A549 (cell line): ENCODE data around the gene BLACAT1. TPM values are rescaled to one million over a fixed set of nuclear protein-coding genes. Genes with fewer than 3 reads are reported as not detected.

Source experiments
- ATAC-seq, 2 experiments: fragments of 200-7000 bp in 1 of 2; fragments of >200 bp in 1 of 2; cut with Nextera tagmentation in 1 of 2; cut with Tn5 transposase in 1 of 2; 3 replicates each; pipeline versions ENCODE4 v1.8.0 to v1.9.1; 2018 to 2020; ENCODE audit warnings: mild to moderate bottlenecking in 1 of 2, moderate library complexity in 1 of 2
- CTCF ChIA-PET: fragments of 300-600 bp; sonication (Branson Sonifier 250); formaldehyde crosslinking; extraction: SDS; loops from one replicate; lab custom pipeline; 2021; ENCODE audit warnings: antibody characterized with exemption, inconsistent platforms; lab: Yijun Ruan, JAX
- POLR2A ChIA-PET: fragments of 350-600 bp; formaldehyde crosslinking; extraction: SDS; loops from one replicate; lab custom pipeline; 2021; ENCODE audit warnings: antibody characterized with exemption, inconsistent platforms; lab: Yijun Ruan, JAX
- DNase-seq, 2 experiments: peaks; one replicate each; pipeline versions ENCODE4 v3.0.0 to v3.0.0-alpha.2; 2011 to 2016; ENCODE audit warnings: low read depth in 1 of 2, low spot score in 1 of 2
- FAIRE-seq: peaks from 2 replicates; lab custom pipeline; 2011; peaks lifted over from hg19 to GRCh38; lab: Jason Lieb, UNC
- H3K27ac ChIP-seq, 2 experiments: fragments of >200 bp; sonication (Bioruptor Twin); formaldehyde crosslinking; 3 replicates each; pipeline ENCODE4 v1.5.1; 2016 to 2017
- H3K4me1 ChIP-seq: fragments of >200 bp; sonication (Bioruptor Twin); formaldehyde crosslinking; 3 replicates; pipeline ENCODE4 v1.6.1; 2016
- H3K4me2 ChIP-seq: fragments of >200 bp; sonication (Bioruptor Twin); formaldehyde crosslinking; 3 replicates; pipeline ENCODE4 v1.6.1; 2016
- H3K4me3 ChIP-seq: fragments of >200 bp; sonication (Bioruptor Twin); formaldehyde crosslinking; 3 replicates; pipeline ENCODE4 v1.5.1; 2016
- H3K9me3 ChIP-seq: fragments of >200 bp; sonication (Bioruptor Twin); formaldehyde crosslinking; 3 replicates; pipeline ENCODE4 v1.6.1; 2016
- CBX2 ChIP-seq: fragments of 200-600 bp; sonication (generic); IDR thresholded peaks from 2 replicates; pipeline ENCODE4 v1.6.1; 2016; ENCODE audit warnings: low read depth, mild to moderate bottlenecking, borderline replicate concordance
- CEBPB ChIP-seq, 2 experiments: fragments of >200 bp in 1 of 2; sonication (Bioruptor Twin) in 1 of 2; formaldehyde crosslinking in 1 of 2; IDR thresholded peaks; 2 replicates each; pipeline ENCODE4 v1.6.1; 2012 to 2016
- EP300 ChIP-seq, 2 experiments: fragments of >200 bp; sonication (Bioruptor Twin); formaldehyde crosslinking; IDR thresholded peaks; 2 replicates in 1 of 2; 3 replicates in 1 of 2; pipeline ENCODE4 v1.6.1; 2016 to 2017
- FOSB ChIP-seq: fragments of 250-450 bp; sonication (Bioruptor Pico); IDR thresholded peaks from 2 replicates; pipeline ENCODE4 v1.5.0; 2020; ENCODE audit warnings: mild to moderate bottlenecking, moderate library complexity
- GATA3 ChIP-seq: IDR thresholded peaks from 2 replicates; pipeline ENCODE4 v1.6.1; 2012; ENCODE audit warnings: borderline replicate concordance
- HOXB13 ChIP-seq: fragments of 250-450 bp; sonication (Bioruptor Pico); IDR thresholded peaks from 2 replicates; pipeline ENCODE4 v1.5.0; 2020; ENCODE audit warnings: low read depth, mild to moderate bottlenecking, moderate library complexity
- HOXB5 ChIP-seq: fragments of 250-450 bp; sonication (Bioruptor Pico); IDR thresholded peaks from 2 replicates; pipeline ENCODE4 v1.5.0; 2020; ENCODE audit warnings: mild to moderate bottlenecking, moderate library complexity
- MAFK ChIP-seq: fragments of 450-650 bp; IDR thresholded peaks from 2 replicates; pipeline ENCODE4 v1.6.1; 2014; ENCODE audit not compliant: partially characterized antibody
- NFE2L2 ChIP-seq: fragments of 150-350 bp; conservative IDR thresholded peaks from 2 replicates; pipeline ENCODE4 v1.6.1; 2014; ENCODE audit warnings: low read length
- POLR2A ChIP-seq: IDR thresholded peaks from 2 replicates; pipeline ENCODE4 v1.6.1; 2012; ENCODE audit warnings: mild to moderate bottlenecking, low read length
- RARB ChIP-seq: fragments of 250-450 bp; sonication (Bioruptor Pico); IDR thresholded peaks from 2 replicates; pipeline ENCODE4 v1.8.0; 2021; ENCODE audit warnings: mild to moderate bottlenecking, moderate library complexity
- RFX5 ChIP-seq: fragments of 450-650 bp; IDR thresholded peaks from 2 replicates; pipeline ENCODE4 v1.7.1; 2014; ENCODE audit warnings: antibody characterized with exemption, mild to moderate bottlenecking, moderate library complexity
- RNF2 ChIP-seq: fragments of 200-600 bp; sonication (generic); IDR thresholded peaks from 2 replicates; pipeline ENCODE4 v1.6.1; 2016; ENCODE audit warnings: low read depth, mild to moderate bottlenecking, antibody characterized with exemption, moderate library complexity, borderline replicate concordance
- SREBF2 ChIP-seq: fragments of 450-650 bp; IDR thresholded peaks from 2 replicates; pipeline ENCODE4 v1.6.1; 2014; ENCODE audit warnings: mild to moderate bottlenecking, moderate library complexity
- ZC3H11A ChIP-seq: fragments of 450-650 bp; IDR thresholded peaks from 2 replicates; pipeline ENCODE4 v1.6.1; 2014; ENCODE audit warnings: antibody characterized with exemption, mild to moderate bottlenecking
- ZNF302 ChIP-seq: fragments of 250-450 bp; sonication (Bioruptor Pico); IDR thresholded peaks from 2 replicates; pipeline ENCODE4 v1.9.0; 2021; ENCODE audit warnings: inconsistent platforms, mild to moderate bottlenecking, moderate library complexity
- WGBS: methylation state at CpG from one replicate; pipeline ENCODE4 v1.1.6; 2017; ENCODE audit errors: missing lambda C conversion rate; 5-methylcytosine and 5-hydroxymethylcytosine counted together
- polyA plus RNA-seq, 4 experiments: library from polyadenylated mRNA; depleted of rRNA in 3 of 4; stranded (reverse); fragments of >200 nt; fragmentation: RNase III in 1 of 4; extraction: RNeasy Plus Mini Kit Qiagen cat#74134 plus additional on column Dnase treatment in 1 of 4; gene quantifications; 2 replicates in 3 of 4; 3 replicates in 1 of 4; pipeline ENCODE4 v1.2.3, GENCODE V29; 2011 to 2017
- TF ChIP-seq, protein P1 (sequence below): fragments of 150-350 bp; IDR thresholded peaks from 2 replicates; pipeline ENCODE4 v1.6.1; 2014; ENCODE audit warnings: low read depth, mild to moderate bottlenecking, low read length
- TF ChIP-seq, protein P2 (sequence below): fragments of >200 bp; sonication (Bioruptor Twin); formaldehyde crosslinking; IDR thresholded peaks from 3 replicates; pipeline ENCODE4 v1.6.1; 2016
- TF ChIP-seq, protein P3 (sequence below): IDR thresholded peaks from 2 replicates; pipeline ENCODE4 v1.6.1; 2012

Gene BLACAT1
- polyA plus RNA-seq, 2 of the 4 experiments (the other 2 are of a cell fraction), result 0.09 TPM; not detected in 1

DNA sequence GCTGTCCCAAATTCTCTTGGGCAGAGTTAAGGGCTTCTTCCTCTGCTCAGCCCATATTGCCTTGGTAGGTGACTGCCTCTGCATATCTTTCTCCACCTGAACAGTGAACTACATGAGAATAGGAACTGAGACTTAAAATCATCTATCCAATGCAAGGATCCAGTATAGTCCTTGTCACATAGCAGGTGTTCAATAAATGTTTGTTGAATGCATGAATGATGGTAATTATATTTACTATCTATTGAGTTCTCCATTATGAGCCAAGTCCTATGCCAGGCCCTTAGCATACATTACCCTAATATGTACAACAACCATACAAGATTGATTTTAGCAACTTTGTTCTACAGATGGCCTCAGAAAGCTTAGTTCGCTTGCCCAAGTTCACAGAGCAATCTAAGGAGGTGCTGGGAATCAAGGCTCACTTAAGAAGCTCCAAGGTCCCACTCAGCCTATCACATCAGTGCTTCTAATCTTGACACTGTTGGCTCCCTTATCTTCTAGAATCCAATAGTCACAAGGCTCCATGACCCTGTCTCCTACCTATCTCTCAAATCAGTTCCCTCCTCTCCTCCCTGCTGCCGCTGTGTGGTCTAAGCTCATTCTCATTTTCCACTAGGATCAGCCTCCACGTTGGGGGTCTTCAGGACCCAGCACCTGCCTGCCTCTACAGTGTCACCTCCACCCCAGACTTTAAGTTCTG, 46.4 kb upstream of the BLACAT1 start:
- Histone ChIP-seq H3K27ac (no peak overlapping the region), H3K4me3 (no peak overlapping the region), H3K9me3 (no peaks in the 10 kb centered on the region), H3K4me2 (no peak overlapping the region), H3K4me1 (peaks cover 6% of the 10 kb centered on the region; the same call in 1 of the 3 replicates)
- ATAC-seq, result no peak
- WGBS, result 59% methylated on average over 3 of the region's 3 CpGs
- TF ChIP-seq, protein P1, sequence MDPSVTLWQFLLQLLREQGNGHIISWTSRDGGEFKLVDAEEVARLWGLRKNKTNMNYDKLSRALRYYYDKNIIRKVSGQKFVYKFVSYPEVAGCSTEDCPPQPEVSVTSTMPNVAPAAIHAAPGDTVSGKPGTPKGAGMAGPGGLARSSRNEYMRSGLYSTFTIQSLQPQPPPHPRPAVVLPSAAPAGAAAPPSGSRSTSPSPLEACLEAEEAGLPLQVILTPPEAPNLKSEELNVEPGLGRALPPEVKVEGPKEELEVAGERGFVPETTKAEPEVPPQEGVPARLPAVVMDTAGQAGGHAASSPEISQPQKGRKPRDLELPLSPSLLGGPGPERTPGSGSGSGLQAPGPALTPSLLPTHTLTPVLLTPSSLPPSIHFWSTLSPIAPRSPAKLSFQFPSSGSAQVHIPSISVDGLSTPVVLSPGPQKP, result no peak
- no peak for TF ChIP-seq EP300 (IDR thresholded peaks at IDR 0.05)
- TF ChIP-seq HOXB13 (CRISPR knock-in tag), result no peak
- TF ChIP-seq FOSB (CRISPR knock-in tag), result no peak
- TF ChIP-seq, protein P2, sequence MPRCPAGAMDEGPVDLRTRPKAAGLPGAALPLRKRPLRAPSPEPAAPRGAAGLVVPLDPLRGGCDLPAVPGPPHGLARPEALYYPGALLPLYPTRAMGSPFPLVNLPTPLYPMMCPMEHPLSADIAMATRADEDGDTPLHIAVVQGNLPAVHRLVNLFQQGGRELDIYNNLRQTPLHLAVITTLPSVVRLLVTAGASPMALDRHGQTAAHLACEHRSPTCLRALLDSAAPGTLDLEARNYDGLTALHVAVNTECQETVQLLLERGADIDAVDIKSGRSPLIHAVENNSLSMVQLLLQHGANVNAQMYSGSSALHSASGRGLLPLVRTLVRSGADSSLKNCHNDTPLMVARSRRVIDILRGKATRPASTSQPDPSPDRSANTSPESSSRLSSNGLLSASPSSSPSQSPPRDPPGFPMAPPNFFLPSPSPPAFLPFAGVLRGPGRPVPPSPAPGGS, result no peak
- TF ChIP-seq RNF2, result no peak
- TF ChIP-seq RFX5, result no peak
- TF ChIP-seq SREBF2, result no peak
- TF ChIP-seq GATA3, result no peak
- TF ChIP-seq HOXB5 (CRISPR knock-in tag), result no peak
- no peak for TF ChIP-seq POLR2A
- no peak for TF ChIP-seq MAFK
- no peak for TF ChIP-seq NFE2L2
- no peak for TF ChIP-seq RARB
- TF ChIP-seq, protein P3, sequence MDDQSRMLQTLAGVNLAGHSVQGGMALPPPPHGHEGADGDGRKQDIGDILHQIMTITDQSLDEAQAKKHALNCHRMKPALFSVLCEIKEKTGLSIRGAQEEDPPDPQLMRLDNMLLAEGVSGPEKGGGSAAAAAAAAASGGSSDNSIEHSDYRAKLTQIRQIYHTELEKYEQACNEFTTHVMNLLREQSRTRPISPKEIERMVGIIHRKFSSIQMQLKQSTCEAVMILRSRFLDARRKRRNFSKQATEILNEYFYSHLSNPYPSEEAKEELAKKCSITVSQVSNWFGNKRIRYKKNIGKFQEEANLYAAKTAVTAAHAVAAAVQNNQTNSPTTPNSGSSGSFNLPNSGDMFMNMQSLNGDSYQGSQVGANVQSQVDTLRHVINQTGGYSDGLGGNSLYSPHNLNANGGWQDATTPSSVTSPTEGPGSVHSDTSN, result no peak
- FAIRE-seq, result no peak
- POLR2A ChIA-PET, result no interaction called here
- CTCF ChIA-PET, result interaction anchor here (0.5 to 26.5 kb wide), 10 partner anchors 11 to 229 kb away, joined by 3 to 560 read pairs (median 4); no protein-coding TSS in a partner anchor
- DNase-seq, result no peak

DNA sequence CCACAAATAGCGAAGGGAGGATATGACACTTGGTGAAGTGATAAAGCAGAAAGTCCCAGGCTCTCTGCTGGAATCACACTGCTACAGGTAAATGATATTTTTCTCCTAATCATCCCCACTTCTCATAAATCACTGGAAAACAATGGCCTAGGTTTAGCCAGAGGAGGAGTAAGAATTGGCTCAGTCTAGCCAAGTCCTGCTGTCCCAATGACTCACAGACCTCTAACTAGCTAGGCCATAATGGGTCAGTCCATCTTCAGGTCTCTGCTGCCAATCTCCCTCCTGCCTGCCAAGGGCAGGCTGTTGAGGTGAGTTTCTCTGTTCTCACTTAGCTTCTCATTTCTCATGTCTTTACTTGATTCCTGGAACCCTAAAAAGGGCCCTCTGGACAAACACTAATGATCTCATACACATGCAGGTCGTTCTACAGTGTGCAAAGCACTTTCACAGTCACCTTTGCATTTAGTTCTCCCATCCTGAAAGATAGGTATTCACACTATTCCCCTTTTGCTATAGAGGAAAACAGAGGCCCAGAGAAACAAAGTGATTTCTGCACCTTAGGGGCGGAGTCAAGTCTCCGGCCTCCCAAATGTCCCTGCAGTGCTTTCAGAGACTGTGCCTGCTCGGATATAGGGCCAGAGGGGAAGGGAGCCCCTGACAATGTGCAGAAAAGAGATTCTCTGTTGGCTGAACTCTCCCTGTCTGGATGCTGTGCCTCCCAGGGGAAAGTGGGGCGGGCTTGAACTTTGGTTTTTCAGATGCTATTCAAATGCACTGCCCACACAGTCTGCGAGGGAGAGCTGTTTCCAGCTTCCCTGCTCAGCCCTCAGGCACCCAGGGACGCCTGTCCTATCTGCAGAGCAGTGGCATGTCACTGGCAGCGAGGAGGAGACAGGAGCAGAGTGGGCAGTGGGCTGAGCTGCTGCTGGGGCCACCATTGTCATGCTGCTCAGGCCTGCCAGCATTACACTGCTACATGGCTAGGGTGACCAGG, 44.7 kb upstream of the BLACAT1 start:
- no peak for DNase-seq

DNA sequence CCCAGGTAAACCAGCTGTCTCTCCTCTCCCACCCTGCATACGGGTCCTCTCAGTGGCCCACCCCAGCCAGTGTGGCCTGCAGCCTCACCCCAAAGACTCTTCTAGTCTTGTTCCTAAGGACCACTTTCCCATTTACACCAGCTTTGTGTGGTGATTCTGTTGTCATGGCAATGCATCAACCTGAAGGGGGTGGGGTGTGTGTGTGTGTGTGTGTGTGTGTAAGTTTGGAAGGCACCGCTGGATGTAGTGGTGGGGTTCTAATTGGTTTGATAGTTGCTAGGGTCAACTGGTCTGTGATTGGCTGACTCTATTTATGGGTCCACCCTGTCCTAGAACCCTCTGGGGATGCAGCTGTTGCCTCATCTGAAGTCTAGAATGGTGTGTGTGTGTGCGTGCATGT, 43.9 kb upstream of the BLACAT1 start:
- Histone ChIP-seq H3K4me3 (no peak overlapping the region), H3K9me3 (no peaks in the 10 kb centered on the region), H3K27ac (no peak overlapping the region), H3K4me1 (no peaks in the 10 kb centered on the region; the same call in 2 of the 3 replicates), H3K4me2 (no peak overlapping the region)
- TF ChIP-seq, protein P2, result no peak
- TF ChIP-seq ZC3H11A (no peak), CBX2 (no peak), HOXB13 (CRISPR knock-in tag) (no peak)
- FAIRE-seq, result no peak
- POLR2A ChIA-PET, result no interaction called here
- CTCF ChIA-PET, result interaction anchor here (0.9 to 26.5 kb wide), 10 partner anchors 10 to 227 kb away, joined by 3 to 560 read pairs (median 6); no protein-coding TSS in a partner anchor
- 57% methylated on average over 3 of the region's 3 CpGs for WGBS
- DNase-seq, result no peak
- no peak for ATAC-seq

More for the DNA sequence above, 44.7 kb upstream of the BLACAT1 start:
- Histone ChIP-seq H3K9me3 (no peaks in the 10 kb centered on the region), H3K4me1 (peaks cover 6% of the 10 kb centered on the region; the same call in 1 of the 3 replicates), H3K4me3 (no peak overlapping the region), H3K4me2 (no peak overlapping the region), H3K27ac (no peak overlapping the region)
- CTCF ChIA-PET, result interaction anchor here (1.1 to 26.5 kb wide), 6 partner anchors 13 to 228 kb away, joined by 3 to 560 read pairs (median 8); no protein-coding TSS in a partner anchor
- no peak for TF ChIP-seq ZNF302 (CRISPR knock-in tag)
- TF ChIP-seq CEBPB (IDR thresholded peaks at IDR 0.05), result no peak
- no peak for ATAC-seq
- POLR2A ChIA-PET, result no interaction called here
- no peak for FAIRE-seq
- WGBS, result 54% methylated on average over 9 of the region's 9 CpGs
